ENCODE measurements around the gene RAB11B. TPM values are rescaled to one million over a fixed set of nuclear protein-coding genes. Genes with fewer than 3 reads are reported as not detected.

The RAB11B gene
- total RNA-seq: 55.7 and 181 TPM in 2 replicates

DNA sequence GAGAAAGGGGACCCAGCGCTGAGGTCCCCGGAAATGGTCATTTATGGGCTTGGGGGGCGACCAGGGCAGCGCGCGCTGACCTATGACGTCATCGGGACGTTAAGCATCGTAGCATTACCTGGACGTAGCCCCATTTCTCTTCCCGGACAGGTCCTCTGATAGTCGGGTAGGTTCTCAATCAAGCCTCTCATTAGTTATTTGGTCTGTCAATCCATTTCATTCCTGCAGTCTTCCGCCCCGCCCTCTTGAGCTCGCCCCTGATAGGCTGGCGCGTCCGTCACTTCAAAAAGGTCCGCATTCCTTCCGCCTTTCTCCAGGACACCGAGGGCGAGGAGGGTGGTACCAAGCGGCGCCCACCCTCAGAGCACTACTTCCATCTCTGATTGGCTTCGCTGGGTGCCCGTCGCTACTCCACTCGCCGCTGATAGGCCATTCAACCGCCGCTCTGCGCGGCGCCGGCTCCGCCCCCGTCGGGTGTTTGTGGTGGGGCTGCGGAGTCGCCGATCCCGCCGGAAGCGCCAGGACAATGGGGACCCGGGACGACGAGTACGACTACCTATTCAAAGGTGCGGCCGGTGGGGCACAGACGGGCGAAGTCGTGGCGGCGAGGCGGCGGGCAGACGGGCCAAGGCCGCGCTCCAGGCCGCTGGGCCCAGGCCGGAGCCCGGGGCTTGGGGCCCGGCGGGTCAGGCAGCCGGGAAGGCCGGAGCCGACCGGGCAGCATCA lies at the start of gene RAB11B:
RAB11B (plus strand) TSS at position 470 of the 726 bp plus-strand sequence; CDS start at position 527, 57 bp downstream.

DNA sequence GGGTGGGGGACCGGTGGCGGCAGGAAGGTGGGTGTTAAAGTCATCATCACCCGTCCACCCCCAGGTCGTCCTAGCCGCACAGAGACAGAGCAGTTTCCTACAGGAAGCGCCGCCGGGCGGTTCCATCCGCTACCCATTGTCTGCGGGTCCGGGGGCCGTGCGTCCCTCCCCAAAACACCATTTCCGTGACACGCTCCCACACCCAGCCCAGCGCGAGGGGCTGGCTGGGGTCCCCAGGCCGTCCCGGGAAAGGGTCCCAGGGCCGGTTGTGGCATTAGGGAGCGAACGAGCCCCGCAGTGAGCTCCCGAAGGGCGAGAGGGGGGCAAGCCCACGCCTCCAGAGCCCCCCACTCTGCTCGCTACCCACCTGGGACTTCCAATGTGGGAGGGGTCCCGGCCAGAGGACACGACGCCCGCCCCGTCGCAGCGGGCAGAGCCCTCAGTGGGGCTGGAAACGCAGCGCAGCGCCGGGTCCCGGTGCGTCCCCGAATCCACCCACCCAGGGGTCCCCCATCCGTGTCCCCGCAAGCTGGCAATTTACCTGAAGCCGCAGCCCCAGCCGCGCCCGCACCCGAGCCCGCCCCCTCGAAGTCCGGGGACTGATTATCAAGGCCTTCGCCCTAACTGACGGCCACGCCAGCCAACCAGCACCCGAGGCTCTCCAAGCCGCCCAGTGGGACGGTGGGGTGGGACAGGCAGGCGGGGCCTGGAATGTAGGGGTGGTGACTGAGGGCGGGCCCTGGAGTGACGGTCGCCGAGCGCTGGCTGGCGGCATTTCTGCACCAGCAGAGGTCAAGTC lies 47.3 kb upstream of the RAB11B start, which contains the start of gene KANK3:
KANK3 (minus strand) TSS at position 579 of the 799 bp plus-strand sequence. CDS start 5,434 bp downstream, outside the sequence.

DNA sequence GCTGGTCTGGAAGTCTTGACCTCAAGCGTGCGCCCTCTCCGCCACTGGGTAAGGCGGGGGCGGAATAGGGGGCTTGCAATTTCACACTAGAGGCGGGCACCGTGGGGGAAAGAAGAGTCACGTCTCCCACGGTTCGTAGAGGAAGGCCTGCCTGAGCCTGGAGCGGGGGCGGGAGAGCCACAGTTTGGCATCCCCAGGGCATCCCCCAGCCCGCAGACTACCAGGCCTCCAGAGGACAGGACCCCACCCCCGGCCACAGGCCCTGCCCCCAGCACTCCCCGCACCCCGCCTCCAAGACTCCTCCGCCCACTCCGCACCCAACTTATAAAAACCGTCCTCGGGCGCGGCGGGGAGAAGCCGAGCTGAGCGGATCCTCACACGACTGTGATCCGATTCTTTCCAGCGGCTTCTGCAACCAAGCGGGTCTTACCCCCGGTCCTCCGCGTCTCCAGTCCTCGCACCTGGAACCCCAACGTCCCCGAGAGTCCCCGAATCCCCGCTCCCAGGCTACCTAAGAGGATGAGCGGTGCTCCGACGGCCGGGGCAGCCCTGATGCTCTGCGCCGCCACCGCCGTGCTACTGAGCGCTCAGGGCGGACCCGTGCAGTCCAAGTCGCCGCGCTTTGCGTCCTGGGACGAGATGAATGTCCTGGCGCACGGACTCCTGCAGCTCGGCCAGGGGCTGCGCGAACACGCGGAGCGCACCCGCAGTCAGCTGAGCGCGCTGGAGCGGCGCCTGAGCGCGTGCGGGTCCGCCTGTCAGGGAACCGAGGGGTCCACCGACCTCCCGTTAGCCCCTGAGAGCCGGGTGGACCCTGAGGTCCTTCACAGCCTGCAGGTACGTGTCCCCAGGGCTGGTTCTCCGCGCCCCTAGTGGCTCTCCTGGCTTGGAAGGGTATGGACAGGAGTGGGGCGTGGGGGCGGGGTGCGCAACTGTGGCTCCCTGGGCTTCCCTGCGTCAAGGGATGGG lies 26.1 kb upstream of the RAB11B start, which contains the start of gene ANGPTL4:
ANGPTL4 (plus strand) TSS at position 353 of the 969 bp plus-strand sequence; CDS start at position 520, 167 bp downstream.

DNA sequence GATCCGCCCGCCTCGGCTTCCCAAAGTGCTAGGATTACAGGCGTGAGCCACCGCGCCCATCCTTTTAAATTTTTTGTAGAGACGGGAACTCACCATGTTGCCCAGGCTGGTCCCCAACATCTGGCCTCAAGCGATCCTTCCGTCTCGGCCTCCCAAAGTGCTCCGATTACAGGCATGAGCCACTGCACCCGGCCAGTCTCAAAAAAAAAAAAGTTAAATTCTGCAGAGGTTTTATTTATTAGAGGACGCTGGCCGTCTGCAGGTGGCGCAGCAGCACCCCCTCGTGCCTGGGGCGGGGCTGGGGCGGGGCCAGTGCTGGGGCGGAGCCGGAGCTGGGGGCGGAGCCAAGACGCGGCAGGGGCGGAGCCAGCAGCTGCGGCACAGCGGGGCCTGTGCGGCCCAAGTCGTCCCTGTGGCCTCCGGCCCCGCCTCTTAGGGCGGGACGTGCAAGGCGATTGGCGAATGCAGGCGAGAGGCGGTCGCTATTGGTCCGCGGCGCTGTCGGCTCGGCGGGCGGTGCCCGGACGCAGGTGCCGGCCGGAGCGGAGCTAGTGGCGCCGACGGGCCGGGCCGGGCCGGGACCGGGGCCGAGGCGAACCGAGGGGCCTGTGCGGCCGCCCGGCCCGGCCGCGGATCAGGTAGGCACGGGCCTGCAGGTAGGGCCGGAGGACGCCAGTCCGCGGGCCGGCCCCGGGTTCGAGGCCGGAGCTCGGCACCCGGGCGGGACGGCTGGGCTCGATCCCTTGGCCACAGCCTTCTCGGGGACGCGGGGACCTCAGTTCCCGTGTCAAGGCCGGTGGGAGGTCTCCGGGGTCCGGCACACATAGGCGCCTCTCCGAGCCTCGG lies 22.8 kb downstream of the RAB11B start, which contains the start of gene MARCHF2:
MARCHF2 (plus strand) TSS at position 523 of the 846 bp plus-strand sequence. CDS start 8,536 bp downstream, outside the sequence.

DNA sequence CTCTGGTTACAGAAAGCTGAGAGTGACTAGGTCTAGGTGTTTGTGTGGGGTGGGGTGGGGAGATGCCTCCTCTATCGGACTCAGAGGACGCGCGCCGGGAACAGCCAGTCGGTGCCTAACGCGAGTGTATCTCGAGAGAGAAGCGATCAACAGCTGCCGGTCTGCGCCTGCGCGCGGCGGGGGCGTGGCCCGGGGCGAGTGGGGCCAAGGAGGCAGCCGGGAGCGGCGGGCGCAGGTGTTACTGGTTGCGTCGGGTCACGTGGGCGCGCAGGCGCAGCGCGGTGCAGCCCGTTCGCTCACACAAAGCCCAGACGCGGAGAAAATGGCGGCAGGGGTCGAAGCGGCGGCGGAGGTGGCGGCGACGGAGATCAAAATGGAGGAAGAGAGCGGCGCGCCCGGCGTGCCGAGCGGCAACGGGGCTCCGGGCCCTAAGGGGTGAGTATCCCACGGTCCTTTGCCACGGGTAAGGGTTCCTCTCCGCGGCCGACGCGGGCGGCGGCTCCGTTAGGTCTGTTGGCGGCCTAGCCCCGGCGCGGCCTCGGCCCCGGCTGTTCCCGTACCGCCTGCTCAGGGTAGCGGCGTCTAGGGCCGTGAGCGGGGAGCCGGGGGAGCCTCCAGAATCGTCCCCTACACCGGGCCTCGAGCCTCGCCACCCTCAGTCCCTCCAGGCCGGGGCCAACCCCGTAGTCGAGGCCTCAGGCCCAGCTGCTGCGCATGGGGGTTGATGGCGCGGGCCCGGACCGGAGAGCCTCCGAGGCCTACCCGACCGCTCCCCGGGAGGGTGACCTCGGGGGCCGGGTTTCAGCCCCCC lies 54.7 kb downstream of the RAB11B start, which contains the start of gene HNRNPM:
HNRNPM (plus strand) TSS at position 299 of the 811 bp plus-strand sequence; CDS start at position 323, 24 bp downstream.

Other genes starting within 250 kb of the RAB11B start
- under 0.01 TPM in 2 replicates for gene FBN3, start 240.8 kb upstream of the RAB11B start, total RNA-seq
- gene CERS4, start 181.0 kb upstream of the RAB11B start, total RNA-seq: 5.2 and 17.4 TPM in 2 replicates
- 27.9 and 28.0 TPM in 2 replicates for gene CD320, start 82.0 kb upstream of the RAB11B start, total RNA-seq
- 15.7 and 28.7 TPM in 2 replicates for gene NDUFA7, start 69.0 kb upstream of the RAB11B start, total RNA-seq
- 425 and 726 TPM in 2 replicates for gene RPS28, start 68.9 kb upstream of the RAB11B start, total RNA-seq
- gene KANK3, start 47.1 kb upstream of the RAB11B start, total RNA-seq: 41.8 and 97.5 TPM in 2 replicates
- 3.6 and 26.3 TPM in 2 replicates for gene ANGPTL4, start 26.2 kb upstream of the RAB11B start, total RNA-seq
- gene MARCHF2, start 22.9 kb downstream of the RAB11B start, total RNA-seq: 132 and 139 TPM in 2 replicates
- 60.9 and 105 TPM in 2 replicates for gene HNRNPM, start 54.6 kb downstream of the RAB11B start, total RNA-seq
- gene PRAM1, start 112.3 kb downstream of the RAB11B start, total RNA-seq: not detected in 2 replicates
- 3.6 and 6.1 TPM in 2 replicates for gene ZNF414, start 123.8 kb downstream of the RAB11B start, total RNA-seq
- gene MYO1F, start 187.1 kb downstream of the RAB11B start, total RNA-seq: 0.13 and 0.16 TPM in 2 replicates
- 1.1 and 14.2 TPM in 2 replicates for gene ADAMTS10, start 220.4 kb downstream of the RAB11B start, total RNA-seq
- not detected in 2 replicates for gene NFILZ, start 240.3 kb downstream of the RAB11B start, total RNA-seq